ENCODE results near the gene TET2.

Gene TET2

DNA sequence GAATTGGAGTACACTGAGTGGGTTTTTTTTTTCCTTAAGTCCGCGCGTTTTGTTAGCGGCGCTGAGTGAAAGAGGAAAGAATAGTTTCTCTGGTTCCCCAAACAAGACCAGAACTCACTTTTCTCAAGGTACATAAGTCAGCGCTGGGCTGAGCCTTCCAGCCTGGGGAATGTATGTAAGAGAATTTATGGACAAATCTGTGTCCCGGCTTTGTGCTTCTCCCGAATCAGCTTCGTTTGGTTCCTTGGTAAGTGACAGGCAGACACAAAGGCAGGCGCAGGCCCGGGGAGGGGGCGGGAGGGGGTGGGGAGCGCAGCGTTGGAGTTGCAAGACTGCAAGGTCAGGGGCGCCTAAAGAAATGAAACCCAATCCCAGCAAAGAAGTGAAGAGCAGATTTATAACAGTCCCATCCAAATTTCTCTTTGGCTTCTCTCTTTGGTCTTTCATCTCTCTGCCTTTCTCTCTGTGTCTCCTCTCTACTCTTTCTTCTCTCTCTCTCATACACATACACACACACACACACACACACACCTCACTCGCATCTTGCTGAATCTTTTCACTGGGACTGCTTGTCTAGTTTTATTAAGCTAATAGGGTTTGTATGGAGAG is 981 bp downstream of the TET2 start:
- ChIA-PET CTCF (interaction anchor here (0.6 kb wide), 1 partner anchor 424 kb away, joined by 3 read pairs; no protein-coding TSS in a partner anchor), POLR2A (ENCODE audit: low non-redundant PET) (interaction anchor here (0.6 kb wide), 1 partner anchor 251 kb away, joined by 3 read pairs; no protein-coding TSS in a partner anchor)
- peak overlapping the region; percentile 74 for H3K27ac ChIP-seq
- TF ChIP-seq, protein P1, sequence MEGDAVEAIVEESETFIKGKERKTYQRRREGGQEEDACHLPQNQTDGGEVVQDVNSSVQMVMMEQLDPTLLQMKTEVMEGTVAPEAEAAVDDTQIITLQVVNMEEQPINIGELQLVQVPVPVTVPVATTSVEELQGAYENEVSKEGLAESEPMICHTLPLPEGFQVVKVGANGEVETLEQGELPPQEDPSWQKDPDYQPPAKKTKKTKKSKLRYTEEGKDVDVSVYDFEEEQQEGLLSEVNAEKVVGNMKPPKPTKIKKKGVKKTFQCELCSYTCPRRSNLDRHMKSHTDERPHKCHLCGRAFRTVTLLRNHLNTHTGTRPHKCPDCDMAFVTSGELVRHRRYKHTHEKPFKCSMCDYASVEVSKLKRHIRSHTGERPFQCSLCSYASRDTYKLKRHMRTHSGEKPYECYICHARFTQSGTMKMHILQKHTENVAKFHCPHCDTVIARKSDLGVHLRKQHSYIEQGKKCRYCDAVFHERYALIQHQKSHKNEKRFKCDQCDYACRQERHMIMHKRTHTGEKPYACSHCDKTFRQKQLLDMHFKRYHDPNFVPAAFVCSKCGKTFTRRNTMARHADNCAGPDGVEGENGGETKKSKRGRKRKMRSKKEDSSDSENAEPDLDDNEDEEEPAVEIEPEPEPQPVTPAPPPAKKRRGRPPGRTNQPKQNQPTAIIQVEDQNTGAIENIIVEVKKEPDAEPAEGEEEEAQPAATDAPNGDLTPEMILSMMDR (conservative IDR thresholded peaks at IDR 0.05; ENCODE audit: low read depth), result no peak
- DNase-seq (ENCODE audit: low spot score), result peak; percentile 25

DNA sequence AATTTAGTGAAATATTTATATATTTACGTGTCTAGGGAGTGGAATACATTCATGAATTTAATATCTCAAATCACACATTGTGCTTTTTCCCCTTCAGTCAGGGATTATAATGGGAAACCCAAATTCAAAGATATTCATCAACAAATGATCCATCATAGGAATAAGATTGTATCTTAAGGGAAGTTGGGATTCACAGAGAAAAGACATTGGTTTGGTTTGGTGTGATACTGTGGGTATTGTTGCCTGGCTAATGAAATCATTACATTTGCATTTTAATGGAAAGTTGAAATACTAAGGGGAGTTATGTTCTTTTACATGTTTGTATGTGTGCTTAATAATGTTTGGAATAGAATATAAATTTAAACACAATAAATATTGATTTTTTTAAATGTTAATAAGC is 1.7 kb downstream of the TET2 start:
- H3K27ac ChIP-seq, result no peak overlapping the region
- no peak for DNase-seq (ENCODE audit: low spot score)
- POLR2A ChIA-PET (ENCODE audit: low non-redundant PET), result interaction anchor here (0.6 kb wide), 1 partner anchor 252 kb away, joined by 3 read pairs; no protein-coding TSS in a partner anchor
- CTCF ChIA-PET, result no interaction called here
- TF ChIP-seq, protein P1 (conservative IDR thresholded peaks at IDR 0.05; ENCODE audit: low read depth), result no peak

DNA sequence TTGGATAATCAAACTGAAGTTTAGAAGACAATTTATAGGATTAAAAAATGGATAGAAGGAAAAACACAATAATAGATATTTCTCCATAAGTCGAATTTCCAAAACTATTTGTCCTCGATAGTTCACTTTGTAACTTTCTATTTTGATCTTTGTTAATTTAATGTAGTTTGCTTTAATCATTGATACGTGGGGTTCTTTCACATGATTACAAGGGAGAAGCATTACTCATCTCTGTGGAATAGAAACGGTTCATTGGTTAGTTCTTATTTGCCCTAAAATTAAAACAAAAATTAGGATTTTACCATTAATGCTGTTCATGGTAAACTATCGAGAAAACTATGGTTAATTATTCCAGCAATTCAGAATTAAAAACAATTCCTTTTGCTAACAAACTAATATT is 2.1 kb downstream of the TET2 start:
- ChIA-PET POLR2A (ENCODE audit: low non-redundant PET) (no interaction called here), CTCF (no interaction called here)
- TF ChIP-seq, protein P1 (conservative IDR thresholded peaks at IDR 0.05; ENCODE audit: low read depth), result no peak
- H3K27ac ChIP-seq, result no peak overlapping the region
- peak; percentile 16 for DNase-seq (ENCODE audit: low spot score)

DNA sequence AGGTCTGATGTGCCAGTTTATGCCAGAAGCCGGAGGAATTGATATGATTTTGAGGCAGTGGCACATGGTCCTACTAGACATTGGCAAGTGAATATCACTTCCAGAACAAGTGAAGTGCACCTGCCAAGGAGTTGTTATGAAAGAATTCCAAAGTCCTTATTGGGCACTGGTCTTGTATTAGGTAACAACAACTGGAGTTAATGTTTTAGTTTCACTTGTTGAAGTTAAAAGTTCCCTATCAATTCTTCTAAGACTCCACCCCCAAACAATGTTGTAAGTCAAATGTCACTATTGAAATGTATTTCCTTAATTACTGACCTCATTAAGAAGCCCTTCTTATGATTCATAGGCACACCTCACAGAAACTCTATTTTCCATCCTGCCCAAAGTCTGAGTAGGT is 3.1 kb downstream of the TET2 start:
- CTCF ChIA-PET, result no interaction called here

DNA sequence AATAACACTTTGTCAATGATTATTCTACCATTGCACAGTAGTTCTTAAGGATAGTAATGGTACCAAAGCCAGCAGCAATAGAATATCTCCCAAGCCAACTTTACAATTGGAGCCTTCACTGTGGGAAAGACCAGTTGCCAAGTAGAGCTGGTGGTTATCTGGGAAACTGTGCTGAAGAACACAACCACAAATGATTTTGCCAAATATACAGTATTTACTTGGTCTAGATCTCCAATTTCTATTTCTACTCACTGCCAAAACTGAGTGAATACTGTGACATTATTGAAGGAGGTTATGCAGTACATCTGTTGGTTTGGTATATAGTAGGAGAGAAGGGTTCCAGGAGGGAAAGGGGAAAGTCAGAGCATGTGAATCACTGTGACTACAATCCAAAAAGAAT is 3.8 kb downstream of the TET2 start:
- POLR2A ChIA-PET (ENCODE audit: low non-redundant PET), result no interaction called here
- DNase-seq (ENCODE audit: low spot score), result no peak

More for the DNA sequence above, 3.1 kb downstream of the TET2 start:
- TF ChIP-seq, protein P1 (conservative IDR thresholded peaks at IDR 0.05; ENCODE audit: low read depth), result no peak
- POLR2A ChIA-PET (ENCODE audit: low non-redundant PET), result no interaction called here
- H3K27ac ChIP-seq, result no peak overlapping the region
- no peak for DNase-seq (ENCODE audit: low spot score)

DNA sequence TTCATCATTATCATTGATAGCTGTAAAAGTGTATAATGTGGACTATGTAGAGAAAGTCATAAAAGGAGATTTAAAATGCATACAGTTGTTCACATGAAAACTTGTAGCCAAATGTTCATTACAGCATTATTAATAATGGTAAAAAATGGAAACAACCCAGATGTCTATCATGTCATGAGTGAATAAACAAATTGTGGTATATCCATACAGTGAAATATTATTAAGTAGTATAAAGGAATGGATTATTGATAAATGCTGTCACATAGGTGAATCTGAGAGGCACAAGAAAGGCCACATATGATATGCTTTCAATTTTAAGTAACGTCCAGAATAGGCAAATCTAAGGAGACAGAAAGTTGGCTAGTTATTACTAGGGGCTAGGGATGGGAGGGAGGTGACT is 7.1 kb downstream of the TET2 start:
- ChIA-PET CTCF (interaction anchor here (0.5 kb wide), 1 partner anchor 1192 kb away, joined by 6 read pairs; no protein-coding TSS in a partner anchor), POLR2A (ENCODE audit: low non-redundant PET) (no interaction called here)
- TF ChIP-seq, protein P1 (conservative IDR thresholded peaks at IDR 0.05; ENCODE audit: low read depth), result no peak
- no peak for DNase-seq (ENCODE audit: low spot score)
- no peak overlapping the region for H3K27ac ChIP-seq

More for the DNA sequence above, 3.8 kb downstream of the TET2 start:
- no peak overlapping the region for H3K27ac ChIP-seq
- CTCF ChIA-PET, result no interaction called here
- TF ChIP-seq, protein P1 (conservative IDR thresholded peaks at IDR 0.05; ENCODE audit: low read depth), result no peak
